SW 1271 (cell line): ENCODE measurements around the gene GPRIN2.

Source experiments
- DNase-seq, 2 experiments: peaks; one replicate each; lab custom pipeline; 2025; lab: John Stamatoyannopoulos, UW

Gene GPRIN2

GRCh38 chr10:46549171-46550075 lies 7.0 kb downstream of the GPRIN2 start:
- DNase-seq, result no peak

- DNase-seq, result no peak
Measured at GRCh38 chr10:46548498-46549090, 7.9 kb downstream of the GPRIN2 start.

GRCh38 chr10:46547541-46548497 lies 8.6 kb downstream of the GPRIN2 start:
- DNase-seq, result no peak

DNA sequence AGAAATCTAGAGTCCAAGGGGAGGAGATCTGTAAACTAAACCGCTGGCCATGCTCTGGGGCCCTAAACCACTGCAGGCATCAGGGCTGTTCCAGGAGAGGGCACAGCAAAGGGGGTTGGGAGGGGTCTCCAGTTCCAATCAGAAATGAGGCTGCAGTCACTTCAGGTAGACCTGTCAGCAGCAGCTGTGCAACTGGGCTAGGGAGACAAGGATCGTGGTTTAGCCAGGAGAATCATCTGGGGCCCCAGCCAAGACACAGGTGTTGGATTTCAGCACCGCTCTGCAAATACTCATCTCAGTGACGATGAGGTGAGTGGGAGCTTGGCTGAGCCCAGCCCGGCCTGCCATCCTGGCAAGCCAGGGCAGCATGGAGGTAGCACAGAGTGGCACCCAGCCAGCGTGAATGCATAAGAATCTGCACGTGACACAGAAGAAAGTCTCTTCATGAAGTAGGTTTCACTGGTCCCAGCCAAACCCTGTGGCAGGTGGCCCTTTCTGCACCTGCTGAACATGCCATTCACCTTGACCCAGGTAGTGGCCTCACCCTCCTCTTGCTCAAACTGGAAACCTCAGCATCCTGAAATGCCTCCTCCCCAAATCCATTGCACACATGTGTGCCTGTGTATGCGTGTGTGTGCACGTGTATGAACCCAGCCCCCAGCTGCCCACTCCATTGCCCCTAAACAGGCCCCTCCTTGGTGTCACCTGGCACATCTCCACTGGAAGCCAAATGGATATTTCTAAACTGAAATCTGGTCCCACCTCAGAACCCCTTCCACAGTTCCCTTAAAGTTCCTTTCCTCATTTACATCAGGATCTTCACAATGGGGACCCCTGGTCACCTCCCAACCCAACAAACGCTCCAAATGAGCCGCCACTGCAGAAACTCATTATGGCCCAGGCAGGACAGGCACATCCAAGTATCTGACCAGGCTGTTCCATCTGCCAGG lies 9.6 kb downstream of the GPRIN2 start:
- DNase-seq, result no peak

DNA sequence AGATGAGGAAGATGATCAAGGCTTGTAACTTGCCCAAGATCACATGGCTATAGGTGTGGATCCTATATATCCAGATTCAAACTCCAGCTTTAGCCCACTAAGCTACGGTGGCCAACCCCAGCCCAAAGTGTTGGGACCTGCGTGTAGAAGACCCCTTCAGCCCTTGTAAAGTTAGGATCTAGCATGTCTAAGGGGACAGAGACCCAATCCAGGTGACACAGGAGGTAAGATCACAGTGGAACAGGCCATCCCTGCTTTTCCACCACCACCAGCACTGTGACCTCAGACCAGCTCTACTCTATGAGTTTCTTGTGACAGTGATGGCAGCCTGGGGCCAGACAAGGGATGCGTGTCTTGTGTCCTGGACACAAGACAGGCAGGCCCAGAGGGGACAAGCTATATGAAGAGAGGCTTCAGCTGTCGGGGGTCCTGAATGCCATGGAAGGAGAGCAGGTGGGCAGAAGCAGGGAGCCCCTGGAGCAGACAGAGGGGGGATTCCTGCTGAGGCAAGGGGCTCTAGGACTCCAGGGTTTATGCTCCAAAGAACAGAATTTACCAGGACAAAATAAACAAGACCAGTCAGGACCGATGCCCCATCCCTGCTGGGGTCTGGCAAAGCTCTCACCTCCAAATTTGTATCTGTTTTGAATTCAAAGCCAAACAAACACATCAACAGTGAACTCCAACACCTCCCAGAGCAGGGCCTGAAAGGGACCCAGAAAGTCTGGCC lies 10.4 kb downstream of the GPRIN2 start:
- no peak for DNase-seq

GRCh38 chr10:46544989-46545791 lies 11.3 kb downstream of the GPRIN2 start:
- no peak for DNase-seq

- DNase-seq, result no peak
Measured at GRCh38 chr10:46543466-46544377, 12.7 kb downstream of the GPRIN2 start.

- no peak for DNase-seq
Measured at GRCh38 chr10:46542567-46543465, 13.6 kb downstream of the GPRIN2 start.

DNA sequence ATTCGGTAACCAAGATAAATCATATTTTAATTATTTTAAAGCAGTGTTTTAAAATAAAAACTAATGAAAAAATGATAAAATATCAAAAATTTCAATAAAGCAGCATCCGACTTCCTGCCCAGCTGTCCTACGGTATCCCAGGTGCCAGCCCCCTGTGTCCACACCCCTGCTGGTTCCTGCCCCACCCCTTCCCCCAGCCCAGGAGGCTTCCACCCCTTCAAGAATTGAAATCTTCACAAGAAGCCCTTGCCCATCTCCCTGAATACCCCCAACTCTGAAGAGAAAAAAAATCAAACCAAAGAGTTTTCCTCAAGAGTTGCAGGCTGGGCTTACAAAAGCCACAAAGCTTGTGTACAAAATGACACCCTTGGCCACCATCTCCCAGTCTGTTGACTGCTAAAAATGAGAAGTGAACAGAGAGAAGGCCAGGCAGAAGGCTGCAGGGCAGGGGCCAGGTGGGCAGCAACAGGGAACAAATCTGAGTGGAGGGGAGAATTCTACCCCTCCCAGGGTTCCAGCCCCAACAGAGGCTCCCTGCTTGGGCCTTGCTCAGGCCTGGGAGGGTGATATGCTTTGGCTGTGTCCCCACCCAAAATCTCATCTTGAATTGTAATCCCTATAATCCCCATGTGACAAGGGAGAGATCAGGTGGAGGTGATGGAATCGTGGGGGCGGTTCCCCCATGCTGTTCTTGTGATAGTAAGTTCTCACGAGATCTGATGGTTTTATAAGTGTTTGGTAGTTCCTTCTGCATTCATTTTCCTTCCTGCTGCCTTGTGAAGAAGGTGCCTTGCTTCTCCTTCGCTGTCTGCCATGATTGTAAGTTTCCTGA lies 14.5 kb downstream of the GPRIN2 start:
- no peak for DNase-seq

GRCh38 chr10:46541017-46541661 lies 15.3 kb downstream of the GPRIN2 start:
- DNase-seq, result no peak

- no peak for DNase-seq
Measured at GRCh38 chr10:46540412-46541016, 15.9 kb downstream of the GPRIN2 start.

DNA sequence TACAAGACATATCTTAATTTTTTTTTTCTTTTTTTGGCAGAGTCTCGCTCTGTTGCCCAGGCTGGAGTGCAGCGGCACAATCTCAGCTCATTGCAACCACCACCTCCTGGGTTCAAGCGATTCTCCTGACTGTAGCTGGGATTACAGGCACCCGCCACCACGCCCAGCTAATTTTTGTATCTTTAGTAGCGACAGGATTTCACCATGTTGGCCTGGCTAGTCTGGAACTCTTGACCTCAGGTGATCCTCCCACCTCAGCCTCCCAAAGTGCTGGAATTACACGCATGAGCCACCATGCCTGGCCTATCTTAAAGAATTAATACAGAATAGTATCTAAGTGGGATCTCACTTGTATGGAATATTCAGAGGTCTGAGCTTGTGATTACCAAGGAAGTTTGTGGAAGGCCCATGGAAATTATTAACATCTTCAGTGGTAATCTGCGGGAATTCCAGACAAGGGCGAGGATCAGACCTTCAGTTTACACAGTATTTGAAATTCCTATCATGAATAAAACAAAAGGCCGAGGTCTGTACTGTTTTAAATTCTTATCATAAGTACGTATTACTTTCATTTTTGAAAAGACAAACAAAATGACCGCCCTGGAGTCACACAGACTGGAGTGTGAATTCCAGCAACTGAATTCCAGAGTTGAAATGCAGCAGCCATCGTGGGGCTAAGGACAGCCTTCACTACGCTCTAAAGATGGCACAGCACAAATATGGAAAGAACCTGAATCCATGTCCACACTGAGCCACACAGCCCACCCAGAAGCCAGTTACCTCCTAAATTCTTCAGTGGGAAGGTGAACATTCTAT lies 16.7 kb downstream of the GPRIN2 start:
- no peak for DNase-seq

- no peak for DNase-seq
Measured at GRCh38 chr10:46538717-46539426, 17.6 kb downstream of the GPRIN2 start.

GRCh38 chr10:46538155-46538554 lies 18.3 kb downstream of the GPRIN2 start:
- no peak for DNase-seq
